ENCODE data around the gene MOB3C. TPM values are rescaled to one million over a fixed set of nuclear protein-coding genes. Genes with fewer than 3 reads are reported as not detected.
A peak's percentile ranks its signal among the peaks of the same experiment; 100 is the strongest.

MOB3C gene
- total and polyA plus RNA-seq, 10 of the 15 experiments (the other 5 are each of a cell fraction or from before 2014, with no cell fraction given), result 1.0 to 16.0 (median 9.4) TPM

DNA sequence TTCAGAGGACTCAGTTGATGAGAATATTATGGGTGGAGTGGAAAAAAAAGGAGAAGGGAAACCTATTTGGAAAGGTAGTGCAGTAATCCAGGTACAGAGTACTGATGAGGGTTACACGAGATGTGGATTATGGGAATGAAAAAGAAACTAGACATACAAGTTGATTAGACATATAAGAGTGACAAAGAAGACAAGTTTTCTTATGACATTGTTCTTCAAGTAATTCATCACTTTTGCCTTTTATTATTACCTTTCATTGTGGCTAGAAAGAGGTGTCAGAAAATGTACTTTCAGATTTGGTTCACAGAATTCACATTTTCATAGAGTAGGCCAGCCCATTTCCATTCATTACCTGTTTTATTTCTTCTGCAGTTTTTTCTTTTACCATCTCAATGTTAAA is 41.2 kb upstream of the MOB3C start:
- in situ Hi-C loops (cut with MboI), result no loop called here
- Histone ChIP-seq H3K79me2 (ENCODE audit: control insufficient read depth, insufficient read depth, low read length) (no peaks in the 10 kb centered on the region), H3K27me3 (replicated peaks in 1 of 2; ENCODE audit: control insufficient read depth in 2 of 2, insufficient read depth in 2 of 2, low read length in 1 of 2) (no peaks in the 10 kb centered on the region), H3K4me1 (ENCODE audit: control insufficient read depth, insufficient read depth, low read length) (peaks cover 18% of the 10 kb centered on the region), H3K9me3 (replicated peaks; ENCODE audit: control insufficient read depth, insufficient read depth, low read length) (peaks cover 2% of the 10 kb centered on the region; the same call in 2 of the 3 replicates), H4K20me1 (ENCODE audit: control insufficient read depth, insufficient read depth) (no peaks in the 10 kb centered on the region), H3K36me3 (ENCODE audit: control insufficient read depth in 2 of 2, insufficient read depth in 2 of 2, low read length in 1 of 2) (peaks cover 2 to 6% of the 10 kb centered on the region in 2 experiments; a peak in 3 of 4 replicates), H2AFZ (ENCODE audit: control insufficient read depth, low read depth, low read length) (no peak overlapping the region), H3K4me2 (ENCODE audit: control insufficient read depth, insufficient read depth) (no peak overlapping the region), H3K27ac (ENCODE audit: control insufficient read depth, insufficient read depth) (no peak overlapping the region), H3K4me3 (no peak overlapping the region), H3K9ac (ENCODE audit: control insufficient read depth, insufficient read depth, low read length) (no peak overlapping the region)
- no peak for TF ChIP-seq POLR2AphosphoS5 (IDR thresholded peaks at IDR 0.05; ENCODE audit: low read length)
- TF ChIP-seq SPI1 (IDR thresholded peaks at IDR 0.05; ENCODE audit: borderline replicate concordance, insufficient read depth, low read depth, low read length), result no peak
- TF ChIP-seq SMC3 (IDR thresholded peaks at IDR 0.05; ENCODE audit: borderline replicate concordance, low read length), result no peak
- POLR2A ChIA-PET, result interaction anchor here (0.6 to 0.9 kb wide), 2 partner anchors 10 to 289 kb away, joined by 3 to 4 read pairs; no protein-coding TSS in a partner anchor
- DNase-seq (ENCODE audit: low read depth, low spot score), result no peak
- CTCF ChIA-PET, result interaction anchor here (0.7 to 1.6 kb wide), 6 partner anchors 17 to 53 kb away, joined by 3 to 5 read pairs (median 4); partner anchors contain the start of gene MOB3C
- SMC1A ChIA-PET (ENCODE audit: uncharacterized antibody, unreplicated experiment), result interaction anchor here (1.9 kb wide), 1 partner anchor 10 kb away, joined by 6 read pairs; no protein-coding TSS in a partner anchor
- ATAC-seq, result no peak
- no TSS peak for BruUV-seq (replicated peaks)
- 47% methylated on average over 1 of the region's 1 CpG for WGBS (ENCODE audit: insufficient coverage, insufficient replicate concordance, low lambda C conversion rate, missing lambda C conversion rate)
- FAIRE-seq, result peak; percentile 35
- RAD21 ChIA-PET (ENCODE audit: unreplicated experiment), result interaction anchor here (1.4 kb wide), 1 partner anchor 10 kb away, joined by 8 read pairs; the partner anchor contains the start of gene ATPAF1
- intact Hi-C loops (cut with micrococcal nuclease; ENCODE audit: unreplicated experiment), result no loop called here

GRCh38 chr1:46656643-46657042 is 40.0 kb upstream of the MOB3C start:
- CTCF ChIA-PET, result interaction anchor here (1.0 to 1.5 kb wide), 3 partner anchors 14 to 40 kb away, joined by 3 read pairs; partner anchors contain the start of gene MOB3C
- BruUV-seq (replicated peaks), result no TSS peak
- no peak overlapping the region for H3K4me3 ChIP-seq
- intact Hi-C loops (cut with micrococcal nuclease; ENCODE audit: unreplicated experiment), result no loop called here
- no peak overlapping the region for H3K9ac ChIP-seq (ENCODE audit: control insufficient read depth, insufficient read depth, low read length)
- peaks cover 2% of the 10 kb centered on the region; the same call in 2 of the 3 replicates for H3K9me3 ChIP-seq (replicated peaks; ENCODE audit: control insufficient read depth, insufficient read depth, low read length)
- no peak for DNase-seq (ENCODE audit: low read depth, low spot score)
- FAIRE-seq, result no peak
- no peaks in the 10 kb centered on the region for H4K20me1 ChIP-seq (ENCODE audit: control insufficient read depth, insufficient read depth)
- H3K27me3 ChIP-seq (replicated peaks in 1 of 2; ENCODE audit: control insufficient read depth in 2 of 2, insufficient read depth in 2 of 2, low read length in 1 of 2), result no peaks in the 10 kb centered on the region
- H3K36me3 ChIP-seq (ENCODE audit: control insufficient read depth in 2 of 2, insufficient read depth in 2 of 2, low read length in 1 of 2), result peaks cover 2 to 10% of the 10 kb centered on the region in 2 experiments
- no peaks in the 10 kb centered on the region for H3K79me2 ChIP-seq (ENCODE audit: control insufficient read depth, insufficient read depth, low read length)
- POLR2A ChIA-PET, result interaction anchor here (0.9 kb wide), 1 partner anchor 11 kb away, joined by 3 read pairs; no protein-coding TSS in a partner anchor
- no peak for ATAC-seq
- SMC1A ChIA-PET (ENCODE audit: uncharacterized antibody, unreplicated experiment), result interaction anchor here (1.3 to 1.9 kb wide), 2 partner anchors 8 to 11 kb away, joined by 4 to 6 read pairs; no protein-coding TSS in a partner anchor
- no peak overlapping the region for H3K27ac ChIP-seq (ENCODE audit: control insufficient read depth, insufficient read depth)
- in situ Hi-C loops (cut with MboI), result no loop called here
- no peak overlapping the region for H2AFZ ChIP-seq (ENCODE audit: control insufficient read depth, low read depth, low read length)
- RAD21 ChIA-PET (ENCODE audit: unreplicated experiment), result interaction anchor here (1.4 kb wide), 1 partner anchor 11 kb away, joined by 8 read pairs; the partner anchor contains the start of gene ATPAF1
- peaks cover 18% of the 10 kb centered on the region for H3K4me1 ChIP-seq (ENCODE audit: control insufficient read depth, insufficient read depth, low read length)
- no peak overlapping the region for H3K4me2 ChIP-seq (ENCODE audit: control insufficient read depth, insufficient read depth)
- 97% methylated on average over 2 of the region's 2 CpGs for WGBS (ENCODE audit: insufficient coverage, insufficient replicate concordance, low lambda C conversion rate, missing lambda C conversion rate)
- TF ChIP-seq CHD2 (IDR thresholded peaks at IDR 0.05; ENCODE audit: borderline replicate concordance, low read depth, low read length) (no peak), EZH2 (IDR thresholded peaks at IDR 0.05; ENCODE audit: borderline replicate concordance, control insufficient read depth, low read depth, low read length) (no peak), MTA2 (IDR thresholded peaks at IDR 0.05; ENCODE audit: low read depth) (no peak), CBX5 (IDR thresholded peaks at IDR 0.05; ENCODE audit: low read depth) (no peak), CHD1 (IDR thresholded peaks at IDR 0.05; ENCODE audit: low read depth, low read length) (no peak), CBFB (IDR thresholded peaks at IDR 0.05; ENCODE audit: low read depth) (no peak)
- TF ChIP-seq, protein P1, sequence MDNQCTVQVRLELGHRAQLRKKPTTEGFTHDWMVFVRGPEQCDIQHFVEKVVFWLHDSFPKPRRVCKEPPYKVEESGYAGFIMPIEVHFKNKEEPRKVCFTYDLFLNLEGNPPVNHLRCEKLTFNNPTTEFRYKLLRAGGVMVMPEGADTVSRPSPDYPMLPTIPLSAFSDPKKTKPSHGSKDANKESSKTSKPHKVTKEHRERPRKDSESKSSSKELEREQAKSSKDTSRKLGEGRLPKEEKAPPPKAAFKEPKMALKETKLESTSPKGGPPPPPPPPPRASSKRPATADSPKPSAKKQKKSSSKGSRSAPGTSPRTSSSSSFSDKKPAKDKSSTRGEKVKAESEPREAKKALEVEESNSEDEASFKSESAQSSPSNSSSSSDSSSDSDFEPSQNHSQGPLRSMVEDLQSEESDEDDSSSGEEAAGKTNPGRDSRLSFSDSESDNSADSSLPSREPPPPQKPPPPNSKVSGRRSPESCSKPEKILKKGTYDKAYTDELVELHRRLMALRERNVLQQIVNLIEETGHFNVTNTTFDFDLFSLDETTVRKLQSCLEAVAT (IDR thresholded peaks at IDR 0.05), result no peak
